HS-27A (cell line): ENCODE measurements around the gene SERPIND1.

Experiments used
- DNase-seq: peaks from one replicate; pipeline ENCODE4 v3.0.0-alpha.2; 2012; ENCODE audit warnings: low read depth, missing footprints

SERPIND1 gene

DNA sequence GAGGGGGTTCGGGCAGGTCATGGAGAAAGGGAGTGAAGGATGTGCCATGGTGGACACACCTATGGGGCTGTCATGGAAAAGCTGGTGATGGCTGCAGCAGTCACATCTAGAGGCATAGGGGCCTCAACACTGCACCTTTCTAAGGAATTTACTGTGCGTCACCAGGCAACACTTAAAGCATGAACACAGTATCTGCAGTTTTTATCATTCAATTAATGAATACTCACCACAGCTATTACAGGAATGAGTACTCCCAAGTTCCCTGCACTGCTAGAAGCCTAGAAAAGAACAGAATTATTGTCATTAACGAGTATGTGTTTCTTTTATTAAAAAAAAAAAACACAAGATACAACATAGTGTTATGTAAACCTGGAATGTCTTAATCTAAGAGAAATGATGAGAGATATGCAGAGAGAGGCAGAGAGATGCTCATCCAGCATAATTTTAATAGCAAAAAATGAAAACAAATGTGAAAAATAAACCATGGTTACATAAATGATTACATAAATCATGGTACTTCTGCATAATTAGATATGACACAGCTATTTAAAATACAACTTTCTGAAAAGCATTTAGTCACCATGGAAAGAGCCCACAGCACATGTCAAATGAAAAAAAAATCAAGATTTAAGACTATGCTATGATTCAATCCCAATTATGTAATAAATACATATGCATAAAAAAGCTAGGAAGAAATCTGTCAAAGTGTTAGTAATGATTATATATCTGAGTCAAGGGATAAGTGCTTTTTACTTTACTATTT is 19.2 kb downstream of the SERPIND1 start:
- DNase-seq: no peak

DNA sequence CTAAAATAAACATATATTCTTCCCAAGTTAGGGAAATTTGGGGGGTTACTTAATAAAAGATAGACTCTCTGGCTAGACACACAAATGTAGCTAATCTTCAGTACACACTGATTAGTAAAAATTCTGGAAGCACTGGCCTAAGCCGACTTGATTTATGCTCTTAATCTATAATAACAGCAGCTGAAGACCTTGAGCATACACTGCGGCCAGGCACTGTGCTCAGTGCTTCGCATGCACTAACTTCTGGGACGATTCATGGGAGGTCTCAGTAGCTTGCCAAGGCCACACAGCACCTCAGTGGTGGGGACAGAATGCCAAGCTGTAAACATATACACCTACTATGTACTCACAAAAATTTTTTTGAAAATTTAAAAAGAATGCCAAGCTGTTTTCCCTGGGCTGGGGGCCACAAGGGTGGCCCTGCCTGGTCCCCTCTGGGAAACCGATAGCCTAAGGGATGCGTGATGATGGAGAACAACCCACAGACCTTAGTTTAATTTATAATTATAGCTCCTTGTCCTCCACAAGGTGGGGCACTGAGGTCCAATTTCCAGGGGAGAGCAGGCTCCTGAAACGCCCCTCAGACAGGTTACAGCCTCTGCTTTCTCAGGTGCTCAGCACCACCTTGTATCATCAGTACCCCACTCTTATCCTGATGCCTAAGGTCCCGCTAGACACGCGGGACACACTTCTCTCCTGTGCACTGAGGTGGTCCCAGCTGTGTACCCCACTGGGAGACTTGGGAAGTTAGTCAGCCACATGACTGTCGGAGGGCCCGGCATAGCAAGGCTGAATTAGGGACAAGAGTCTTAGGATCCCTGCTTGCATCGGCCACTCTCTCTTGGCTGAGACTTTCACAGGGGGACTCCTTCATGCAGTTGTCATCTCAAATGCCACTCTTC is 20.1 kb downstream of the SERPIND1 start:
- DNase-seq: no peak

DNA sequence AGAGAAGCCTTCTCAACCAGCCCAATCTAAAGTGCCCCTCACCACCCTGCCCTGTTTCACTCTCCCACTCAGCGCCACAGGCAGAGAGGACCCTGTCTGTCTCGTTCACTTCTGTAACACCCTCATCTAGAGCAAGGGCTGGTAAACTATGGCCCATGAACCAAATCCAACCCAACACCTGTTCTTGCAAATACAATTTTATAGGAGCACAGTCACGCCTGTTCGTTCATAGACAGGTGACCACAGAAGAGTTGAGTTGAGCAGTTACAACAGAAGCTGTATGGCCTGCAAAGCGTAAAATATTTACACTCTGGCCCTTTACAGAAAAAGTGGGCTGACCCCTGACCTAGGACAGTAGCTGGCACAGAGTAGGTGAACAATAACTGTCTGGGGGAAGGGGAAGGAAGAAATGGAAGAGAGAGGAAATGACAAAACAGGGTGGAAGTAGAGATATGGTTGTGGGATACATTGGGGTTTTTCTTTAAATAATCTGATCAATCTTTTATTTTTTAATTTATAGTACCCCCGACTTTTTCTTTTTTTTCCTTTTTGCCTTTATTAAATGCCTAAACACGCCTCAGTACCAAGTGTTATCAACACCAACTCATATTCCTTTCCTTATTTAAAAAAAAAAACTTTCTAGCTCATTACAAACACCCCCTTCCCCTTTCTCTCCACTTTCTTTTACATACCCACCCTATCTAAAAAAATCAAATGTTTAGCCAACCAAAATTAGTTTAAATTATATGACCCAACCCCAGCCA is 20.9 kb downstream of the SERPIND1 start:
- DNase-seq: no peak

DNA sequence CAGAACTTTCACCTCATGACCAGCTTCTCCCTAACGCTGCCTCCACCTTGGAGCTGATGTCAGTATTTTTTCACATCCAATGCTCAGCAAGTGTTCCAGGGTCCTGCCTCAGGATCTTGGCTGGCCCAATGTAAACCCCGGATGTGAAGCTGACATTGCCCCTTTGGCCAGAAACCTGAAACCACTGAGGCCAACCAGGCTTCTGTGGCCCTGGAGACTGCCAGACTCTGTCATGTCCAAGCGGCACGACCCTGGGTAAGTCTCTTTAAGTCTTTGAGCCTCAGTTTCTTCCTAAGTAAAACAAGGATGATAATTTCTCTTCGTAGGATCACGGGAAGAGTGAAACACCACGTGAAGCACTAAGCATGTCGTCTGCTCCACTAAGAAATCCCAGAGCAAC is 22.8 kb downstream of the SERPIND1 start:
- no peak for DNase-seq

DNA sequence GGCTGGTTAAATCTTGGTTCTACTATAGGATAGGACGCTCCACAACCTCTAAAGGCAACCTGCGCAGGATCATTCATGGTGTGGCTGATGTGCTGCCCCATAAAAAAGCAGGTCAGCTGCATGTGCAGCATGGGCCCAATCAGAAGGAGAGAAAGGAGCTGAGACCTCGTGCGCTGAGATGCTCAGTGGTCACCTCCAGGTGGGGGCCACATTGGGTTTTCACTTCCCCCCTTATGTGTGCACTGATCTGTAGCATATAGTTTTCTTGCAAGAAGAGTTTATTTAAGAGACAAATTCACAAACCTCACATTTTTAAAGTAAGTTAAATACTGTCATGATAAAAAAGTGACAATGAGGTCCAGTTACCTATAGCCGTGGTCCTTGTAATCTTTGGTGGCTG is 24.3 kb downstream of the SERPIND1 start:
- no peak for DNase-seq

DNA sequence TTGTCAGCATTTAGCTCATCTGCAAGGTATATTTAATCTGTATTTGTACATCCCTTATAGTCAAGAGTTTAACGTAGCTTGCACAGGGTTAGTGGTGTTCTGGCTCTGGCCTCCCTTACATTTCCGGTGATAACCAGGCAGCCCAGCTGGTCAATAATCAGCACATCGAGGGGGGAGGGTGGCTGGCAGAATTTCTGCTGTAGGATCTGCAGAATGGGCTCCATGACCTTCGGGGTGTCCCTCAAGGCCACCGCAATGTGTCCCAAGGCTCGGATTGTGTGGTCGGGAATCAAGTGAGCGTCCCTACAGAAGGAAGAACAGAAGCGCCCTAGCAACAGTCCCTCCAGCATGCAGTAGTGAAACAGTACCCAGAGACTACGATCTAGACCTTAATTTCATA is 25.1 kb downstream of the SERPIND1 start:
- no peak for DNase-seq

DNA sequence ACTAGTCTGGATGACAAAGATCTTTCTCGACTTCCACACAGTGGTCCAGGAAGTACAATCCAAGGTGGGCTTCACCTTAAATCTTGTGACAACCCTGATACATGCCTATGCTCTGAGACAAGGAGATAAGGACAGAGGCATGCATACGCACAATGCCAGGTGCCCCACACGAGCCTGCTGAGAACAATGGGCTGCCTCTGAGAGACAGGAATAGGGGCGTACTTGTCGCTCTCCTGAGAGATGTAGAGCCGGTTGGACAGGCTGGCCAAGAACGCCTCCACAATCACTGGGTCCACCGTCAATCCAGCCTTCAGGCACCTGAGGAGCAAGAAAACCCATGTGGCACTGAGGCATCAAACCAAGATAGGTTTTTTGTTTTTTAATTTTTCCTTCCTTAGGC is 25.5 kb downstream of the SERPIND1 start:
- no peak for DNase-seq

DNA sequence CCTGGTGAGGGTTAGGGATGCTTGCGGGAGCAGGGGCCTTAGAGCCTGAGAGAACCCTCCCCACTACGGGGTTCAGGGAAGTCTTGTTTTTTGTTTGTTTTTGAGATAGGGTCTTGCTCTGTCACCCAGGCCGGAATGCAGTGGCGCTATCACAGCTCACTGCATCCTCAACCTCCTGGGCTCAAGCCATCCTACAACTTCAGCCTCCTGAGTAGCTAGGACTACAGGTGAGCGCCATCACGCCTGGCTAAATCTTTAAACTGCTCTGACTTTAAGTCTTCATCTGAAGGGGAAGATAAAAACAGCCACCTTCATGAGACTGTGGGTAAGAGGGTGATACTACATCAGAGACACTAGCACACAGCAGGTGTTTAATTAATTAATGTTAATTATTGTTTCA is 28.5 kb downstream of the SERPIND1 start:
- no peak for DNase-seq

DNA sequence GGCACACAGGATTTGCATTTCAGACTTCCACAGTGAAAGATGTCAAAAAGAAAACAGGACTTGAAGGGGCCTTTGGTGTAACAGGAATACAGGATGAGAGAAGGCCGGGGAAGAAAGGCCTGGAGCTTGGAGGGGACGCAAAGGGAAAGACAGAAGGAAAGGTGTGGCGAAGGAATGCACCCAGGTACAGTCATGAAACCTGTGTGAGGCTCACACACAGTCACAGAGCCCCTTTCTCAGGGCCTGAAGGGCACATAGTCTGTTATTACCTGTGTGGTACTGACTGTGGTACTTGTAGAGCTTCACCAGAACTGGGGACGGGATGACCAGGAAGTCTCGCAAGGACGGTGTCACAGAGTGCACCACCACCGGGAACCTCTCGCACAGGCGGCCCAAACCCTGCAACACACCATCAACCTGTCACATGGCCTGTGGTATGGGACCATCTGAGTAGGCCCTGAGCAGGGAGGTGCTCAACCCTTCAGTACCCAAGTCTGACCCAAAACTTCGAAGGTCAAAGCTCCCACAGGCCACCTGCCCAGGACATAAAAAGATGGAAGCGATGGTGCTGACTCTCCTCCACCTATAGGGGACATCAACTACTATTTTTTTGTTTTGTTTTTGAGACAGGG is 29.1 kb downstream of the SERPIND1 start:
- no peak for DNase-seq

DNA sequence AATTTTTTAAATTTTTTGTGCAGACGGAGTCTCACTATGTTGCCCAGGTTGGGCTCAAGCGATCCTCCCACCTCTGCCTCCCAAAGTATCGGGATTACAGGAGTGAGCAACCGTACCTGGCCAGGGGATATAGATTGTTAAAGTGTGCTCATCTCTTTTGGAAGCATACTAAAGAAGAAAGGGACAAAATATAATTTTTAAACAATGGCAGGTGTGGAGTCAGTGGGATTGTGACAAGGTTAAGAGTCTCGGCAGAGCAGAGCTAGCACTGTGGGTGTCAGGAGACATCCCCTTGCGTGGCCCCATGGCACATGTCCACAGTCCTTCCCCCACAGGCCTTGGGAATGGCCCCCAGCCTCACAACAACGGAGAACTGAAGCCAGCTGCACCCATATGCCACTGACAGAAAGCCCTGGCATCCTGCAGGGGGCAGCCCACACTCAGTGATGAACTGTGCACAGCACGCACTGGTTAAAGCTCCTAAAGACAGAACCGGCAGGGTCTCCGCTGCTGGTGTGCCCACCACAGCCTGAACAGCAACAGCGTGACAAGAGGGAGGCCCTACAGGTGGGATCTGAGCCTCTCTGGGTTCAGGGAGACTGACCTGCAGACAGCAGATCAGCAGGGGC is 29.9 kb downstream of the SERPIND1 start:
- DNase-seq: no peak

DNA sequence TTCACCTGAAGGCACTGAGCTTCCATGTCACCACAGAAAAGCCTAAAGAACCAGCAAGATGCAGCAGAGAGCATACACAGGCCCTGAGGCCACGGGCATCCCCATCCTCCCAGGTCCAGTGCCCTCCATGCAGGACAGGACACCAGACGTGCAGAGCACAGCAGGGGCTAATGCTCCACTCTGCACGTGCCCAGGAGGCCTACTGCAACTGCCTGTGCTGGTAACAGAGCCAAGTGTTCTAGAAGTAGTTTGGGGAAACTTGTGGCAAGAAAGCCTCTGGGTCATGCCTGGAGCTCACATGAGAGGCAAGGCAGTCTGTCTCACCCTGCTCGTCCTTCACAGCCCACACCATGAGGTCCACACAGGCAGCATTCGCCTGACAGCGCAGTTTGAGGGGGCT is 30.7 kb downstream of the SERPIND1 start:
- no peak for DNase-seq

DNA sequence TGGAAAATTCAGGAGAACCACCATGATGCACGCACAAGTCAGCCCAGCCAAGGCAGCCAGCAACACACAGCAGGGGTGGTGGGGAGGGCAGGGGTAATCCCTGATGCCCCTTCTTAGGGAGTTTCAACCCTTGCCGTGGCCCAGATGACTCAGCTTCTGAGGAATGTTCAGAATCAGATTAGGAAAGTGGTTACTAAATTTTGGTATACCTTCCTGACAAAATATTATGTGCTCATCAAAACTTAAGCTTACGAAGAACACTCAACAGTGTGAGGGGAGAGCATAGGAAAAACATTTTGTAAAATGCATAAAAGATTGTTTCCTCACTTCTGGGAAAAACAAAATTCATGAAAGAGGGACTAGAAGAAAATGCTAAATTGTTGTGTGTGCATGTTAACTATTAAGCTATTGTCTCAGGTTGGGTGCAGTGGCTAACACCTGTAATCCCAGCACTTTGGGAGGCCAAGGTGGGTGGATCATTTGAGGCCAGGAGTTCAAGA is 32.1 kb downstream of the SERPIND1 start:
- DNase-seq: peak; percentile 26

DNA sequence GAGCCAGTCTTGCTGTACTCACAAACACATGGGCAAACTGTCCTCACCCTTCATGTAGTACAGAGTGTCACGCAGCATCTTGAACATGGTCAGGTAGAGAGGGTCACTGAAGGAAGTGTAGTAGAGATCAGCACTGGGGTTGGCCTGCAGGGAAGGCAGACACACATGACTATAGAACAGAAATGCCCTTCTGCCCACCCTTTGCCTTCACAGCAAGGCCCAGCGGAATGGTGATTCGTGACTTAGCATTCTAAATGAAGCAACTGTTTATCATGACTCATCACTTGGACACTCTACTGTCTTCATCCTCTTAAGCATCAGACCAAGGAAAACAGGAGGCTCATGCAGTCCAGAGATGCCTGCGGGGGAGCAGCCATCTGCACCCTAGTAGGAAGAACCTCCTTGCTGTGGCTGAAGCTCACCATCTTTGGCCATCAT is 33.4 kb downstream of the SERPIND1 start:
- DNase-seq: peak; percentile 68

DNA sequence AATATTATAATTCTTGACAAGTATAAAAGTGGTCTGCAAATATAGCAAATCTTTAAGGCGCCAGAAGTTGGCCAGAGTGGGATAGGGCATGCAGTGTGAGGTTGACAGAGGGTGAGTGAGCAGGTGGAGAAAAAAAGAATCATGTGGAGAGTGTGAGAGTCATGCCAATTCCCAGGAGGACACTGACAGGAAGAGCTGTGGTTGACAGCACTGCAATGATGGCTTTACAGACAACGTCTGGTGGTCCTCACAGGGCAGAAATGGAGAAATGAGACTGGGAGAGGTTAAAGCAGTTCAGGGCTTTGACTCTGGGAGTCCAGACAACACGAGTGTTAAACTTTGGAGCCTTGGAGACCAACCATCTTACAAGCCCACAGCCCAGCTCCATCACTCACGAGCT is 34.9 kb downstream of the SERPIND1 start:
- no peak for DNase-seq

DNA sequence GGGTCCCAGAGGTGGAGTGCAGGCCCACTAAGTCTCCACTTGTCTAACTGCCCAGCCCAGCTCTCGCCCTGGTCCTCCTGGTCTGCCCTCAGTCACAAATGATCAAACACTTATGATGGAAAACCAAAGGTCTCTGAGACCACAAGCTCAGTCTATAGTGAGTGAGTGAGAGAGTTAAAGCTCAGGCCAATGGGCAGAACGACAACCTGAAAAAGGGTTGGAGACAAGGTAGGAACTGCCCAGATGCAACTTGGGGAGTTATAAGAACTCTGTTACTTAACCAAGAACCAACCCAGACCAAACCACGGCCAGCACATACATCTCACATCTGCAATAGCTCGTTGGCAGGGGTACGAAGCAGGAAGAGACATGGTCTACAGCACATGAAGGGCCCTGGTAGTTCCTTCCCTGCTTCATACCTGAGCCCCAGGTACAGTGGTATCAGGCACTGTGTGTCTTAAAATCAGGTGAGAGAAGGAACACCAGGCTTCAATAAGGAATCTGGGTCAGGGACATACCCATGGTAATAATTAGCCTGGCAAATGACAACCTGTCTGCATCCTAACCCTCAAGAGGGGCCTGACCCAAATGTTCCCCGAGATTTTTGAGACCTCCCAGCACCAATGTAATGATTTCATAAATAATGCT is 35.7 kb downstream of the SERPIND1 start:
- DNase-seq: no peak

DNA sequence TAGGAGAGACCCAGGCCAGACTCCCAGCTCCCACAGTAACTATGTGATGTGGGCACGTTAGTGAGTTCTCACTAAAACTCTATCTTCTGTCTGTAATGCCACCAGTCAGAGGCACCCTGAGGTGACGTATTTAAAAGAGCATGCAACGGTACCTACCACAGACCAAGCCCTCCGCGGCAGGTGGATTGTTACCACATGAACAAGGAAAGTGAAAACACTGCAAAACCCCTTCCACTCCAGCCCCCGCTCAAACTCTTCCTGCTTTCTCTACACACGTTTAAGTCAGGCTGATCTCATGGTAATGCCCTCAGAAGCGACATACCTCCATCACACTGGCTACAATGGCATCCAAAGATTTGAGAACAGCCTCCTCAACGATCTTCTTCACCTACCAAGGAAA is 36.7 kb downstream of the SERPIND1 start:
- no peak for DNase-seq

DNA sequence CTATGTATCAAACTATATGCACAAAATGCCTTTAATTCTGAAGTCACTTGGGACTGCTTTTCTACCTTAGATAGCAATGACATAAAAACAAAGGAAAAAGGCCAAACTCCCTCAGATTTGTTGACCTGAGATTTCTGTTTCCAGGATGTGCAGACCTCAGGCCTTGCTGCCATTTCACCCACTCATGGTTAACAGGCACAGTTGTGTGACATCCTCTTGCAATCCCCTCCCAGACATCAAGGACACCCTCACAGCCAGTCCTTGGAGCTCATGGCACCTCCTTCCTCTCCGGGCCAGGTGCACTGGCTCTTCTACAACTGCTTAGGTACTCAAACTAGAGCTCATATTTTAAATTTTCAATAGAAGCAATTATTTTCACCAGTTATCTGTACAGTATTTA is 37.3 kb downstream of the SERPIND1 start:
- no peak for DNase-seq

DNA sequence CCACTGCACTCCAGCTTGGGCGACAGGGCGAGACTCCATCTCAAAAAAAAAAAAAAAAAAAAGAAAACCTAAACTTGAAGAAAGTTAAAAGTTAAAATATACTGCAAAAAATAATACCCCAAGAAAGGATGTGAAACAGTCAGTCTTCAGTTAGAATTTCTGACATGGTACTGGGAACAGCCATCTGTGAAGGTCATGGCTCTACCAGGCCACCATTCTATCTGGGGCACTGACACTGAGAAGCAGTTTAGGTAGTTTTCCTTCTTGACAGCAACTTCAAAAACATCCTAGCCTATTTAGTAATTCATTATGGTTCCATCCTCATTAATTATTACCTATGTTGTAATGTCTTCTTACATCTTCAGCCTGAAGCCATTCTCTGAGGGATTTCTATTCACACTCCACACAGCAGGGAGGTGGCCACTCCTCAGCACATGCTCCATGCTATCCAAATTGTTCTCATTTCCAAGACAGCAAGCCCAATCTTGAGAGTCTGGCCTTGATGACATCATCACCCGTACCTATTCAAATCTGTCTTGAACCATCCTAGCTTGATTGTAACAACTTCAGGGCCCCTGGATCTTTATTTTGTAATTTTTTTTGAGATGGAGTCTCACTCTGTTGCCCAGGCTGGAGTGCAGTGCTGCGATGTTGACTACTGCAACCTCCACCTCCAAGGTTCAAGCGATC is 38.2 kb downstream of the SERPIND1 start:
- DNase-seq: no peak

DNA sequence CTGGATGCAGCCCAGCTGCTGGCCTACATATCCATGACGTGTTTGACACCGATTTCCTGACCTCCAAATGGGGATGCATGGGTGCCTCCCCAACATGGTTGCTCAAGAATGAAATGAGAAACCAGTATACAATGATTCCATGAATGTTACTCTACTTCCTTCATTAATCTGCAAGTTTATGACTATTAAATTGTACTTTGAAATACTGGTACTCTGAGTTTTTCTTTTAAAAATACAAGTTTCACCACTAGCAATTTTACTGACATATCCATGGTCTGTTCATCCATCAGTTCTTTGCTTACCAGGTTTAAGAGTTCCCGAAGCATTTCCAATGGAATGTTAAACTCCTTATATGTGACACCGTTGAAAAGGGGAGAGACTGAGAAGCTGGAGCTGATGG is 39.1 kb downstream of the SERPIND1 start:
- no peak for DNase-seq

DNA sequence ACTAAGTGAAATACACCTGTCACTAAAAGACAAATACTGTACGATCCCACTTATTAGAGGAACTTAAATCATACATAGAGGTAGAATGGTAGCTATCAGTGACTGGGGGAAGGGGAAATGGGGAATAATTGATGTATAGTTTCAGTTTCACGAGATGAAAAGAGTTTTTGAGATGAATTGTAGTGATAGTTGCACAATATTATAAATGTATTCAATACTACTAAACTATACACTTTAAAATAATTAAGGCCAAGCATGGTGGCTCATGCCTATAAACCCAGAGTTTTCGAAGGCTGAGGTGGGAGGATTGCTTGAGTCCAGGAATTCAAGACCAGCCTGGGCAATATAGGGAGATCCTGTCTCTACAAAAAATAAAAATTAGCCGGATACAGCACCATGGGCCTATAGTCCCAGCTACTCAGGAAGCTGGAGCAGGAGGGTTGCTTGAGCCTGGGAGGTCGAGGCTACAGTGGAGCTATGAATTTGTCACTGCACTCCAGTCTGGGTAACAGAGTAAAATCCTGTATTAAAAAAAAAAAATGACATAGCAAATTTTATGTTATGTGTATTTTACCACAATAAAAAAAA is 40.4 kb downstream of the SERPIND1 start:
- DNase-seq: no peak
